ENCODE measurements around the gene ATAT1. TPM values are rescaled to one million over a fixed set of nuclear protein-coding genes. Genes with fewer than 3 reads are reported as not detected.

The ATAT1 gene
- total and polyA plus RNA-seq, 2 of the 13 experiments (the other 11 are each of a cell fraction or from before 2014, with no cell fraction given): 9.2 to 23.6 TPM

GRCh38 chr6:30672445-30673253 is 46.0 kb downstream of the ATAT1 start, which contains the start of gene DHX16 (continued):
- TF ChIP-seq, protein P1, sequence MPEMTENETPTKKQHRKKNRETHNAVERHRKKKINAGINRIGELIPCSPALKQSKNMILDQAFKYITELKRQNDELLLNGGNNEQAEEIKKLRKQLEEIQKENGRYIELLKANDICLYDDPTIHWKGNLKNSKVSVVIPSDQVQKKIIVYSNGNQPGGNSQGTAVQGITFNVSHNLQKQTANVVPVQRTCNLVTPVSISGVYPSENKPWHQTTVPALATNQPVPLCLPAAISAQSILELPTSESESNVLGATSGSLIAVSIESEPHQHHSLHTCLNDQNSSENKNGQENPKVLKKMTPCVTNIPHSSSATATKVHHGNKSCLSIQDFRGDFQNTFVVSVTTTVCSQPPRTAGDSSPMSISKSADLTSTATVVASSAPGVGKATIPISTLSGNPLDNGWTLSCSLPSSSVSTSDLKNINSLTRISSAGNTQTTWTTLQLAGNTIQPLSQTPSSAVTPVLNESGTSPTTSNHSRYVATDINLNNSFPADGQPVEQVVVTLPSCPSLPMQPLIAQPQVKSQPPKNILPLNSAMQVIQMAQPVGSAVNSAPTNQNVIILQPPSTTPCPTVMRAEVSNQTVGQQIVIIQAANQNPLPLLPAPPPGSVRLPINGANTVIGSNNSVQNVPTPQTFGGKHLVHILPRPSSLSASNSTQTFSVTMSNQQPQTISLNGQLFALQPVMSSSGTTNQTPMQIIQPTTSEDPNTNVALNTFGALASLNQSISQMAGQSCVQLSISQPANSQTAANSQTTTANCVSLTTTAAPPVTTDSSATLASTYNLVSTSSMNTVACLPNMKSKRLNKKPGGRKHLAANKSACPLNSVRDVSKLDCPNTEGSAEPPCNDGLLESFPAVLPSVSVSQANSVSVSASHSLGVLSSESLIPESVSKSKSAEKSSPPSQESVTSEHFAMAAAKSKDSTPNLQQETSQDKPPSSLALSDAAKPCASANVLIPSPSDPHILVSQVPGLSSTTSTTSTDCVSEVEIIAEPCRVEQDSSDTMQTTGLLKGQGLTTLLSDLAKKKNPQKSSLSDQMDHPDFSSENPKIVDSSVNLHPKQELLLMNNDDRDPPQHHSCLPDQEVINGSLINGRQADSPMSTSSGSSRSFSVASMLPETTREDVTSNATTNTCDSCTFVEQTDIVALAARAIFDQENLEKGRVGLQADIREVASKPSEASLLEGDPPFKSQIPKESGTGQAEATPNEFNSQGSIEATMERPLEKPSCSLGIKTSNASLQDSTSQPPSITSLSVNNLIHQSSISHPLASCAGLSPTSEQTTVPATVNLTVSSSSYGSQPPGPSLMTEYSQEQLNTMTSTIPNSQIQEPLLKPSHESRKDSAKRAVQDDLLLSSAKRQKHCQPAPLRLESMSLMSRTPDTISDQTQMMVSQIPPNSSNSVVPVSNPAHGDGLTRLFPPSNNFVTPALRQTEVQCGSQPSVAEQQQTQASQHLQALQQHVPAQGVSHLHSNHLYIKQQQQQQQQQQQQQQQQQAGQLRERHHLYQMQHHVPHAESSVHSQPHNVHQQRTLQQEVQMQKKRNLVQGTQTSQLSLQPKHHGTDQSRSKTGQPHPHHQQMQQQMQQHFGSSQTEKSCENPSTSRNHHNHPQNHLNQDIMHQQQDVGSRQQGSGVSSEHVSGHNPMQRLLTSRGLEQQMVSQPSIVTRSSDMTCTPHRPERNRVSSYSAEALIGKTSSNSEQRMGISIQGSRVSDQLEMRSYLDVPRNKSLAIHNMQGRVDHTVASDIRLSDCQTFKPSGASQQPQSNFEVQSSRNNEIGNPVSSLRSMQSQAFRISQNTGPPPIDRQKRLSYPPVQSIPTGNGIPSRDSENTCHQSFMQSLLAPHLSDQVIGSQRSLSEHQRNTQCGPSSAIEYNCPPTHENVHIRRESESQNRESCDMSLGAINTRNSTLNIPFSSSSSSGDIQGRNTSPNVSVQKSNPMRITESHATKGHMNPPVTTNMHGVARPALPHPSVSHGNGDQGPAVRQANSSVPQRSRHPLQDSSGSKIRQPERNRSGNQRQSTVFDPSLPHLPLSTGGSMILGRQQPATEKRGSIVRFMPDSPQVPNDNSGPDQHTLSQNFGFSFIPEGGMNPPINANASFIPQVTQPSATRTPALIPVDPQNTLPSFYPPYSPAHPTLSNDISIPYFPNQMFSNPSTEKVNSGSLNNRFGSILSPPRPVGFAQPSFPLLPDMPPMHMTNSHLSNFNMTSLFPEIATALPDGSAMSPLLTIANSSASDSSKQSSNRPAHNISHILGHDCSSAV (CRISPR knock-in tag; IDR thresholded peaks at IDR 0.05; ENCODE audit: borderline replicate concordance): 0 out of 2 replicates have a peak, but pooled peaks have one; percentile 56
- TF ChIP-seq DZIP1 (CRISPR knock-in tag; IDR thresholded peaks at IDR 0.05): peak; percentile 96; the same call in 1 of the 2 replicates
- TF ChIP-seq RFXANK (CRISPR knock-in tag; IDR thresholded peaks at IDR 0.05): peak; percentile 63; the same call in 1 of the 2 replicates
- 0 out of 2 replicates have a peak, but pooled peaks have one; percentile 8 for TF ChIP-seq ZNF468 (CRISPR knock-in tag; IDR thresholded peaks at IDR 0.05)
- TF ChIP-seq ZNF251 (CRISPR knock-in tag; IDR thresholded peaks at IDR 0.05): no peak
- TF ChIP-seq ZNF496 (CRISPR knock-in tag; IDR thresholded peaks at IDR 0.05; ENCODE audit: insufficient replicate concordance): no peak
- TF ChIP-seq ZNF558 (CRISPR knock-in tag; IDR thresholded peaks at IDR 0.05; ENCODE audit: borderline replicate concordance): peak; percentile 80; the same call in 1 of the 2 replicates
- peak; percentile 54; the same call in 1 of the 2 replicates for TF ChIP-seq SRY (CRISPR knock-in tag; IDR thresholded peaks at IDR 0.05)
- TF ChIP-seq ZNF782 (CRISPR knock-in tag; IDR thresholded peaks at IDR 0.05; ENCODE audit: borderline replicate concordance): peak; percentile 65; the same call in 1 of the 2 replicates
- peak; percentile 67; the same call in 1 of the 2 replicates for TF ChIP-seq SP2 (CRISPR knock-in tag; IDR thresholded peaks at IDR 0.05)
- peak; percentile 80; the same call in 1 of the 2 replicates for TF ChIP-seq RXRB (CRISPR knock-in tag; IDR thresholded peaks at IDR 0.05; ENCODE audit: borderline replicate concordance)
- TF ChIP-seq CCAR2 (optimal IDR thresholded peaks at IDR 0.05; ENCODE audit: low read depth, low read length): no peak
- peak; percentile 98 for TF ChIP-seq SMAD3 (CRISPR knock-in tag; IDR thresholded peaks at IDR 0.05)
- no peak for TF ChIP-seq TEAD2 (CRISPR knock-in tag; IDR thresholded peaks at IDR 0.05)
